Endothelial cell (in vitro differentiated cells): ENCODE data around the gene FBXO11. TPM values are rescaled to one million over a fixed set of nuclear protein-coding genes. Genes with fewer than 3 reads are reported as not detected.

Source experiments
- DNase-seq: peaks from one replicate; pipeline ENCODE4 v3.0.0; 2021; ENCODE audit warnings: low spot score
- H3K27ac Mint-ChIP-seq: one replicate; pipeline ENCODE4 v1.8.0; 2021; ENCODE audit warnings: mixed read lengths, inconsistent platforms; ENCODE audit not compliant: unreplicated experiment
- H3K27me3 Mint-ChIP-seq: one replicate; pipeline ENCODE4 v1.8.0; 2021; ENCODE audit warnings: mild to moderate bottlenecking, moderate library complexity, mixed read lengths, inconsistent platforms; ENCODE audit not compliant: unreplicated experiment
- H3K36me3 Mint-ChIP-seq: one replicate; pipeline ENCODE4 v1.8.0; 2021; ENCODE audit warnings: mild to moderate bottlenecking, low read depth, mixed read lengths, inconsistent platforms; ENCODE audit not compliant: unreplicated experiment
- H3K4me1 Mint-ChIP-seq: one replicate; pipeline ENCODE4 v1.8.0; 2021; ENCODE audit warnings: mild to moderate bottlenecking, mixed read lengths, inconsistent platforms; ENCODE audit not compliant: unreplicated experiment
- H3K4me3 Mint-ChIP-seq: one replicate; pipeline ENCODE4 v1.8.0; 2021; ENCODE audit warnings: mild to moderate bottlenecking, mixed read lengths, inconsistent platforms; ENCODE audit not compliant: unreplicated experiment
- H3K9me3 Mint-ChIP-seq: one replicate; pipeline ENCODE4 v1.8.0; 2021; ENCODE audit warnings: mixed read lengths, inconsistent platforms; ENCODE audit not compliant: unreplicated experiment
- total RNA-seq: library from RNA; stranded (reverse); fragmentation: NEBNext Ultra II Directional; extraction: Animal tissue kit (Norgen Biotek cat#: 25700); gene quantifications from one replicate; pipeline ENCODE4 v1.2.1, GENCODE V29; 2021; ENCODE audit not compliant: unreplicated experiment
- TF ChIP-seq, protein P1 (sequence below): fragments of 200-600 bp; sonication (generic); IDR thresholded peaks from one replicate; pipeline ENCODE4 v1.5.0; 2021; ENCODE audit warnings: antibody characterized with exemption; ENCODE audit not compliant: unreplicated experiment

Gene FBXO11
- total RNA-seq, 1 donor from 2014 or later, result 84.6 TPM

DNA sequence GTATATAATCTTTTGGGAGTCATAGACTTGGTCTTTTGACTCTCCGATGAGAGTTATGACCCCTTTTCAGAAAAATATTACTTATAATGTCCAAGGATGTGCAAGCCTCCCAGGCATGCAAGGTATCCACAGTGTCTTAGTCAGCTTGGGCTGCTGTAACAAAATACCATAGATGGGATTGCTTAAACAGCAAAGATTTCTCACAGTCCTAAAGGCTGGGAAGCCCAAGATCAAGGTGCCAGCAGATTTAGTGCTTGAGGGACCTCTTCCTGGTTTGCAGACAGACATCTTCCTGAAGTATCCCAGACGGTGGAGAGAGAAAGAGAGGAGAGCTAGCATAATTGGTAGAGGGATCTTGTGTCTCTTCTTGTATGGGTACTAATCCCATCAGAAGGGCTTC lies 35.6 kb upstream of the FBXO11 start:
- Mint-ChIP-seq H3K9me3 (no peaks in the 10 kb centered on the region), H3K4me1 (no peaks in the 10 kb centered on the region), H3K36me3 (no peaks in the 10 kb centered on the region), H3K27me3 (no peaks in the 10 kb centered on the region), H3K4me3 (no peak overlapping the region), H3K27ac (no peak overlapping the region)
- no peak for DNase-seq
- TF ChIP-seq, protein P1, sequence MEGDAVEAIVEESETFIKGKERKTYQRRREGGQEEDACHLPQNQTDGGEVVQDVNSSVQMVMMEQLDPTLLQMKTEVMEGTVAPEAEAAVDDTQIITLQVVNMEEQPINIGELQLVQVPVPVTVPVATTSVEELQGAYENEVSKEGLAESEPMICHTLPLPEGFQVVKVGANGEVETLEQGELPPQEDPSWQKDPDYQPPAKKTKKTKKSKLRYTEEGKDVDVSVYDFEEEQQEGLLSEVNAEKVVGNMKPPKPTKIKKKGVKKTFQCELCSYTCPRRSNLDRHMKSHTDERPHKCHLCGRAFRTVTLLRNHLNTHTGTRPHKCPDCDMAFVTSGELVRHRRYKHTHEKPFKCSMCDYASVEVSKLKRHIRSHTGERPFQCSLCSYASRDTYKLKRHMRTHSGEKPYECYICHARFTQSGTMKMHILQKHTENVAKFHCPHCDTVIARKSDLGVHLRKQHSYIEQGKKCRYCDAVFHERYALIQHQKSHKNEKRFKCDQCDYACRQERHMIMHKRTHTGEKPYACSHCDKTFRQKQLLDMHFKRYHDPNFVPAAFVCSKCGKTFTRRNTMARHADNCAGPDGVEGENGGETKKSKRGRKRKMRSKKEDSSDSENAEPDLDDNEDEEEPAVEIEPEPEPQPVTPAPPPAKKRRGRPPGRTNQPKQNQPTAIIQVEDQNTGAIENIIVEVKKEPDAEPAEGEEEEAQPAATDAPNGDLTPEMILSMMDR, result no peak

DNA sequence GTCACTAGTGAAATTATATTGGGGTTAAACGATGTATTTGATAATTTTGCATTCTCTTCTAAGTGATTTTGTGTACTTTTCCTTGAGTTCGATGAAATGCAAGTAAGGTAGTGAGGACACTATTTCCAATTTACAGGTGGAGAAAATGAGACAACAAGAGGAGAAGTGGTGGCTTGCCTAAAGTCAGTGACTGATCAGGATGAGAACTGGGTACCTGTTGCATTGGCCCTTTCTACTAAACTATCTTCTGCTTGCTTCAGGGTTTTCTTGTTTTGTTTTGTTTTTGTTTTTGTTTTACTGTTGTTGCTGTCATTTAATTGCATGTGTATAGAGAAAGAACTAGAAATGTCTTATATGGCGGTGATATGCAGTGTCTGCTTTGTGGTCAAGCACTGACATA lies 31.4 kb upstream of the FBXO11 start:
- H3K27me3 Mint-ChIP-seq, result no peaks in the 10 kb centered on the region
- H3K4me3 Mint-ChIP-seq, result no peak overlapping the region
- no peaks in the 10 kb centered on the region for H3K4me1 Mint-ChIP-seq
- TF ChIP-seq, protein P1, result no peak
- H3K36me3 Mint-ChIP-seq, result no peaks in the 10 kb centered on the region
- no peaks in the 10 kb centered on the region for H3K9me3 Mint-ChIP-seq
- no peak for DNase-seq
- no peak overlapping the region for H3K27ac Mint-ChIP-seq

DNA sequence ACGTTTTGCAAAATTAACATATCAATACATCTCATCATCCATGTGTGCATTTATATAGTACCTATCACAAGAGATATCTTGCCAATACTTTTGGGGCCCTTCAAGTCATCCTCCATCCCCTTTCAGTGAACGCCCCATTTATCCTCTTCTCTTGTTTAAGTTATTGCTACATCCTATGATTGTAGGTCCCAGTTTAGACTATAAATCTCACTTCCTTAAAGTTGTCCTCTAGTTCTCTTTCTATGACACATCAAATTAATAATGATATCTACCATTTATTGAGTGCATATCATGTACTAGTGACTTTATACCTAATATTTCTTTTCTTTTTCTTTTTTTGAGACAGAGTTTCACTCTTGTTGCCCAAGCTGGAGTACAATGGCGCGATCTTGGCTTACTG lies 28.8 kb upstream of the FBXO11 start:
- Mint-ChIP-seq H3K9me3 (no peaks in the 10 kb centered on the region), H3K4me1 (no peaks in the 10 kb centered on the region), H3K27ac (no peak overlapping the region), H3K36me3 (no peaks in the 10 kb centered on the region), H3K4me3 (no peak overlapping the region), H3K27me3 (no peaks in the 10 kb centered on the region)
- no peak for DNase-seq
- TF ChIP-seq, protein P1, result no peak

GRCh38 chr2:47918043-47918442 lies 11.7 kb upstream of the FBXO11 start:
- Mint-ChIP-seq H3K36me3 (no peaks in the 10 kb centered on the region), H3K27ac (no peak overlapping the region), H3K27me3 (no peaks in the 10 kb centered on the region), H3K4me1 (peaks cover 2% of the 10 kb centered on the region), H3K4me3 (no peak overlapping the region), H3K9me3 (no peaks in the 10 kb centered on the region)
- TF ChIP-seq, protein P1, result no peak
- no peak for DNase-seq

DNA sequence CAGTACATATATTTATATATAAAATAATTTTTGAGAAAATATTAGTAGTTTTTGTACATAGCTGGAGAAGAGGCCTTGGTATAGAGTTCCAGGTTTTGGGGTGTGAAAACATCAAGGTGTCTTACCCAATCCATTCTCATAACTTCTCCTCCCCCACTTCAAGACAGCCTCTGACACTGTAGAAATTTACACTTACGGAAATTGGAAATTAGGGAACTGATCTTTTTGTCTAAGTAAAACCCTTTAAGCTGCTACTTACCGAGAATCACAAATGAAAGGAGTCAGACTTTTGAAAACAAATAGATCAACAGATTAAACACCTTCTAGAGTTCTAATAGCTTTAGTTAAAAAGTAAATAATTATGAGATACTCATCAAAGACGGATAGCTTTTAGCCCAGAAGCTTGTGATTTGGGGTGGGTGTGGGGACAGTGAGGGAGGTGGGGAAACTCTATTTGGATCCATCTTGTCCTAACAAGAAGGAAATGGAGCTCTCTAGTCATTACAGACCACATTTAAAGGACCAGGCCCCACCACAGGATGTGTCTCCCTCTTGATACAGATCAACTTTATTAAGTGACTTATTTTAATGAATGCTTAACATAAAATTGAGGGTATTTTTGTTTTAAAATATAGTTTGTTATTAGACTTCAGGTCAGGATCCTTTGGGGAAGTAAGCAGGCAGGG lies 11.1 kb upstream of the FBXO11 start:
- Mint-ChIP-seq H3K4me3 (no peak overlapping the region), H3K36me3 (no peaks in the 10 kb centered on the region), H3K27ac (no peak overlapping the region), H3K9me3 (no peaks in the 10 kb centered on the region), H3K27me3 (no peaks in the 10 kb centered on the region), H3K4me1 (peaks cover 2% of the 10 kb centered on the region)
- no peak for DNase-seq
- TF ChIP-seq, protein P1, result no peak
